NK-92 (cell line): ENCODE results near the gene POFUT2.

Source experiments
- DNase-seq: peaks from one replicate; lab custom pipeline; 2025; ENCODE audit not compliant: unreplicated experiment; lab: John Stamatoyannopoulos, UW

Gene POFUT2

DNA sequence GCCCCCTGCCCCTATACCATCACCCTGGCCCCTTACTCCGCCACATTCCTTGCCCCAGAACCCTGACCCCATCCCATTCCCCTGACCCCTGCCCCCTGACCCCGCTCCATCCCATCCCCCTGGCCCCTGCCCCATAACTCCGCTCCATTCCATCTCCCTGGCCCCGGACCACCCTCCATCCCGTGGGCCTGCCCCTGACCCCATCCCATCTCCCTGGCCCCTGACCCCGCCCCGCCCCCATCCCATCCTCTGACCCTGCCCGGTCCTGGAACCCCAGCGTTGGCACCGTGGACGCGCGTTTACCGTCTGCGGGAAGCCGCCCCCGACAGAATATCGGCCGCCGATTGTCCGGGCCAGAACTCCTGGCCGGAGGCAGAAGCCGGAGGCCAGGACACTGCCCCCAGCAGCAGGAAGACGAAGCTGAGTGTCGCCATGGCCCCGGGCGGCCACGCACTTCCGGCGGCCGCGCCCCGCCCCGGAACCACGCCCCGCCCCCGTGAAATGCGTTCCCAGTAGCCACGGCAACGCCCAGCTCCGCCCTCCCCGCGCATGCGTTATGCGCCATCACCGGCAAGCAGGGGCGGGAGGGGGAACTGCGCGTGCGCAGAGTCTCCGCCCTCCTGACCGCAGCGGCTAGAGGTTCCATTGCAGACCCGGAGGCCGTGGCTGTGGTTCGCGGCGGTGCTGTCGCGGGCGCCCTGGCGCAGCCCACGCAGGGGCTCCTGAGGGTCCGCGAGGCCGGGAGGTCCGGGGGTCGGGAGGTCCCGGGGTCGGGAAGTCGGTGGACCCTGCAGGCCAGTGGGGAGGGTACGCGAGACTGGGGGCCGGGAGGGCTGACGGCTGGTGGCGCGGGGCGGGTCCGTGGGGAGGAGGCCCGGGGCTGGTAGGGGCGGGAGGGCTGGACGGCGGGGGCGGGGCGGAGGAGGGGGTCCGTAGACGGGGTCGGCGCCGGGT lies at the start of gene POFUT2:
POFUT2 (minus strand) TSS at position 458 of the 954 bp plus-strand sequence; CDS start at position 434, 24 bp downstream.
- peak; percentile 90 for DNase-seq

DNA sequence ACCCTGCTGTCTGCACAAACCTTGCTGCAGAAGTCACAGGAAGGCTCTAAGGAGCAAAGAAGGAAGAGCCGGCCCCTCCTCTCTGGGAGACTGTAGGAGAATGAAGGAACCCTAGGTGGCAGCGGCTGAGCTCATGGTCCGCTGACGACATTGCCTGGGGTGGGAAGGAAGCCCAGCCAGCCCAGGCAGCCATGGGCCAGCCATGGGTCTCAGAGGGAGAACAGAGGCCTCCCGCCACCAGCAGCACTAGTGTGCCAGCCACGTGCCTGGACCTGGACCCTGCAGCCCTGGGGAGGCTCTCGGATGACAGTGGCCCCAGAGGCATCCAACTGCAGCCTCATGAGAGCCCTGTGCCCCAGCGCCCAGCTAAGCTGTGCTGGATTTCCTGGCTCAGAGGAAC lies 49.2 kb upstream of the POFUT2 start:
- DNase-seq, result no peak

DNA sequence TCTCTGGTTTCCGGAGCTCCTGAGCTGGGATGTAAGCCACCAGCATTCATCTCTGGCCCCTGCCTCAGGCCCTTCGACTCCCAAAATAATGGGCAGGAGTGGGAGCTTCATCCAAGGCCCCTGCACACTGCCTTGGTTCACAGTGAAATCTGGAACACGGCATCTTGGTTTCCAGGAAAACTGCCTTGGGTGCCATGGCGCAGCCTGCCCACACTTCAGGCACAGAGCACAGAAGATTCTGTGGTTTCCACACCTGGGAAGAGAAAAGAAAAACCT lies 48.8 kb upstream of the POFUT2 start:
- DNase-seq, result no peak

DNA sequence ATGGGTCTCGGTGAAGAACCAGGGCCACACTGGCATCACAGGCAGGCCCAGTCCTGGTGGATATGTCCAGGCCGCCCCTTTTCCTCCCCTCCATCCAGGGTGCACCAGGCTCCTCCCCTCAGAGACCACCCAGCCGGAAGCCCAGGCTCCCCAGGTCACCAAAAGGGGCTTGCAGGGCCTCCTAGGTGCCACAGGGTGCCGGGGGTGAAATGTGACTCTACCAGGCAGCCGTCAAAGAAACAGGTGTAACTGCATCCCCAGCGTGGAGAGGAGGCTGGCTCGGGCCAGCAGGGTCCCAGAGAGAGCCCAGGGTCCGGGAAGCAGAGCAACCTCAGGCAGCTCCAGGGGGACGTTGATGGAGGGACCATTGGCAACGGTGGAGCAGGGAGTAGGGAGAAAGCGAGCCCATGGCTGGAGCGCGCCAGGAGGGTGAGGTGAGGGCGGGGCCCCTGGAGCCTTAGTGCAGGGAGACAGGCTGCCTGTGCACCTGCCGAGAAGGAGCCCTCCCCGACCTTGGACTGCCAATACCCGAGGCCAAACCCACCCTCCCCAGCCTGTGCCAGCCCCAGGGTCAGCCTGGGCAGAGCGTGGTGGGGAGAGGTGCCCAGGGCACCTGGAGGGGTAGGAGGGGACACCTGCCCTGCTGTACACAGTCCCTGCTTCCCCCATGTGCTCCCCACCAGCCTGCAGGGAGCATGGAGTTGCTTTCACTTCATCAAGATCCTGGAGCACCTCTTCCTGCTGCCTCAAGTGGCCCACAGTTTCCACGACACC lies 48.3 kb upstream of the POFUT2 start:
- no peak for DNase-seq

DNA sequence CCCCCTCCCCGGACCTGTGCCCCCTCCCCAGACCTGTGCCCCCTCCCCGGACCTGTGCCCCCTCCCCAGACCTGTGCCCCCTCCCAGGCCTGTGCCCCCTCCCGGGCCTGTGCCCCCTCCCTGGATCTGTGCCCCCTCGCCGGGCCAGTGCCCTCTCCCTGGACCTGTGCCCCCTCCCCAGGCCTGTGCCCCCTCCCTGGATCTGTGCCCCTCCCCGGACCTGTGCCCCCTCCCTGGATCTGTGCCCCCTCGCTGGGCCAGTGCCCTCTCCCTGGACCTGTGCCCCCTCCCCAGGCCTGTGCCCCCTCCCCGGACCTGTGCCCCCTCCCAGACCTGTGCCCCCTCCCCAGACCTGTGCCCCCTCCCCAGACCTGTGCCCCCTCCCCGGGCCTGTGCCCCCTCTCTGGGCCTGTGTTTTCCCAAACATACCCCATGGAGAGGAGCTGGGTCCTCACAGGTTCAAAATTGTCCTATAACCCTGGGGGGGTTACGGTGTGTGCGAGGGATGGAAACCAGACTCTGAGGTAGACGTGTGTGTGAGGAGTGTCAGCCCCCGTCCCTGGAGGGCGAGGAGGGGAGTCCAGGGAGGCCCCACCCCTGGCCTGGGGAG lies 47.6 kb upstream of the POFUT2 start:
- no peak for DNase-seq

DNA sequence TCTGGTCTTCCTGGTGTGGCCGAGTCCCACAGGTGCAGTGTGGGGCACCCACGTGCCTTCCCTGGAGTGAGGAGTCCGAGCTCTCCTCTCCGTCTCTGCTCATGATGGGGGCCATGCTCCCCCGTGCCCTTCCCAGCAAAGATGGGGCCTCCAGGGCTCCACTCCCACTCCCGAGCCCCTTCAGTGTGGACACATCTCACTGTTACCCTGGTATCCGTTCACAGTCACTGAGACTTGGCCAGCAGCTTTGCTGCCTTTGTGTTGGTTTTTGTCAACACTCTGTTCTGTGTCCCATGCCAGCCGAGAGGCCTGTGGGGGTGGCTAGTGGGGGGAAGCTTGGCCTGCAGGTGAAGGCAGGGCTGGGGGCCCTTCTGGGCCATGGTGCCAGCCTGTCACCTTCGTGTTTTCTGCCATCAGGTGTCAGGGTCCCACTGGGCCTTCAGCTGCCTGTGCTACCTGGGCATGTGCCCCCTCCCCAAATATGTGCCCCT lies 46.9 kb upstream of the POFUT2 start:
- DNase-seq, result no peak

DNA sequence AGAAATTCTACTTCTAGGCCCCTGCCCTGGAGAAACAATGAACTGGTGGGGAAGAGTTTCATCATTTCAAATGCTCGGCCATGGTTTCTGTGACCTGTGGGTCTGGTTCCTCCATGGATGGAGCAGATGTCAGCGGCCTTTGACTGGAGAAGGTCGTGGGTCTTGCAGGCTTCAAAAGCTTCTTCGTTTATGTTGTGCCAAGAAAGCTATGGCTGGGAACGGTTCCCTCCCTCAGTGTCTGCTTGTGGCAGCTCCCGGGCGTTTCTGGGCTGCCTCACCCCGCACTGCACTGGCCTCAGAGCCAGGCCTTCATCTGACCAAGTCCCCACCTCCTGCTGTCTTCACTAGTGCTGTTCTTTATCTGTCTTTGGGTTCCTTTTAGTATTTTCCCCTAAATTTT lies 46.4 kb upstream of the POFUT2 start:
- DNase-seq, result no peak

GRCh38 chr21:45333583-45334121 lies 46.0 kb upstream of the POFUT2 start:
- no peak for DNase-seq

- no peak for DNase-seq
Measured at GRCh38 chr21:45332981-45333582, 45.4 kb upstream of the POFUT2 start.

DNA sequence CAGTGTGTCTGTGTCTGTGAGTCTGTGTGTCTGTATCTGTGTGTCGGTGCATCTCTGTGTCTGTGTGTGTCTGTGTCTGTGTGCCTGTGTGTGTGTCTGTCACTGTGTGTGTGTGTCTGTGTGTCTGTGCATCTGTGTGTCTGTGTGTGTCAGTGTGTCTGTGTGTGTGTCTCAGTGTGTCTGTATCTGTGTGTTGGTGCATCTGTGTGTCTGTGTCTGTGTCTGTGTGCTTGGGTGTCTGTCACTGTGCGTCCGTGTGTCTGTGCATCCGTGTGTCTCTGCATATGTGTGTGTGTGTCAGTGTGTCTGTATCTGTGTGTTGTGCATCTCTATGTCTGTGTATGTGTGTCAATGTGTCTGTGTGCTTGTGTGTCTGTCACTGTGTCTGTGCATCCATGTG lies 44.7 kb upstream of the POFUT2 start:
- no peak for DNase-seq

GRCh38 chr21:45331531-45332147 lies 43.9 kb upstream of the POFUT2 start:
- DNase-seq, result no peak

GRCh38 chr21:45330851-45331261 lies 43.2 kb upstream of the POFUT2 start:
- no peak for DNase-seq

DNA sequence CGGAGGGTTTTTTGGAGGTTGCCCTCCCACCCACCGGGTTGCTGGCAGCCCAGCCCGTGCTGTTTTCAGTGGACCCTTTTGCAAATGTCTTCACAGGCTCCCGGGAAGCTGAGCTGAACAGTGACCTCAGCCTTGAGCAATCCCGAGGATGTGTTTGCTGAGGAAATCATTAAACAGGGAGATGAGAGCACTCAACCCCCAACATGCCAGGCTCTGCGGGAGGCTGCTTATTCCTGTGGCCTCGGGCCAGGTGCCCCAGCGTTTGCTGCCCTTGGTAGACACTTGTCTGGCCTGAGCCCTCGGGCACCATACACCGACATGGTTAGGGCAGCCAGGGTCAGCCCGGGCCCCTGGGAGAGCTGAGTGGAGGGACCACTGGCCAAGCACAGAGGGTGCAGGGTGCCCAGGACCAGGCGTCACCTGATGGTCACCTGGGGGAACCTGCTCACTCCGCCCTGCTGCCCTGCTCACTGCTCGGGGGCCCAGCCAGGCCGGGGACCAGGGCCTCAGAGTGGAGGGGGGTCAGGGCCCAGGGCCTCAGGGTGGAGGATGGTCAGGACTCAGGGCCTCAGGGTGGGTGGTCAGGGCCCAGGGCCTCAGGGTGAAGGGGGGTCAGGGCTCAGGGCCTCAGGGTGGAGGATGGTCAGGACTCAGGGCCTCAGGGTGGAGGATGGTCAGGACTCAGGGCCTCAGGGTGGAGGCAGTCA lies 42.5 kb upstream of the POFUT2 start:
- no peak for DNase-seq

GRCh38 chr21:45329261-45330074 lies 41.8 kb upstream of the POFUT2 start:
- DNase-seq, result no peak

DNA sequence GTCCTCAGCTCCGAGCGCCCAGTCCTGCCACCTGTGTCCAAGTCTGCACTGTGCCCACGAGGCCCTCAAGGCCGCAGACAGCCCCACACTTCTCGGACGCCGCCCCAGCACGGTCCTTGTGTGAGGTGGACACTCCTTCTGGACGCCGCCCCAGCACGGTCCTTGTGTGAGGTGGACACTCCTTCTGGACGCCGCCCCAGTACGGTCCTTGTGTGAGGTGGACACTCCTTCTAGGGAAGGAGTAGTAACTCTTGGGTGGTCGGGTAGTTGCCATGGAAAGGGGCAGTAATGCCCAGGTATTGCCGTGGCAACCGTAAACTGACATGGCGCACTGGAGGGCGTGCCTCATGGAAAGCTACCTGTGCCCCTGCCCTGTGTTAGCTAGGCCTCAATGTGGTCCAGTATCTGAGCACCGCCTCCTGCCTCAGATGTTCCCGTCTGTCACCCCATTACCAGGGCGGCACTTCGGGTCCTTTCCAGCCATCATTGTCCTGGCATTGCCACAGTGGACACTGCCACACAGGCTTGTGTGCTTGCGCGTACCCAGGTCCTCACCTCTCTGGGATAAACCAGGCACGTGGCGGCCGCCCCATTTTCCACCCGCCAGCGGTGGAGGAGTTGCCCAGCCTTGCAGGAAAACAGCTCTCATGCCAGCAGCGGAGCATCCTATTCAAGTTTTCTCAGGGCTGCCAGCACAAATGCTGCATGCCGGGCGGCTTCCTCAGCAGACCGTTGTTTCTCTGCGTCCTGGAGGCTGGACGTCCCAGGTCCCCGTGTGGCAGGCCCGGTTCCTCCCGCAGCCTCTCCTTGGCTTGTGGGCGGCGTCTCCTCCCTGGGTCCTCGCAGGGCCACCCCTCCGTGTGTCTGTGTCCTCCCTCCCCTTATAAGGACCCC lies 40.8 kb upstream of the POFUT2 start:
- DNase-seq, result no peak

- no peak for DNase-seq
Measured at GRCh38 chr21:45327441-45328197, 39.9 kb upstream of the POFUT2 start.

GRCh38 chr21:45326891-45327440 lies 39.3 kb upstream of the POFUT2 start:
- no peak for DNase-seq
